Esophagus squamous epithelium (tissue), 4 donors: ENCODE measurements around the gene NOXA1.

Experiments
- POLR2A ChIP-seq, 4 donors: fragments of 450-650 bp; IDR thresholded peaks; one replicate each; pipeline ENCODE4 v1.6.1; 2017; ENCODE audit warnings: antibody characterized with exemption in 4 of 4, mild to moderate bottlenecking in 4 of 4, moderate library complexity in 3 of 4
- TF ChIP-seq, protein P1 (sequence below), 6 experiments: fragments of 450-650 bp in 4 of 6; fragments of 200-600 bp in 2 of 6; sonication (generic) in 2 of 6; IDR thresholded peaks; one replicate each; pipeline ENCODE4 v1.5.1; 2016 to 2019; ENCODE audit warnings: antibody characterized with exemption in 6 of 6, mild to moderate bottlenecking in 4 of 6, moderate library complexity in 4 of 6

DNA sequence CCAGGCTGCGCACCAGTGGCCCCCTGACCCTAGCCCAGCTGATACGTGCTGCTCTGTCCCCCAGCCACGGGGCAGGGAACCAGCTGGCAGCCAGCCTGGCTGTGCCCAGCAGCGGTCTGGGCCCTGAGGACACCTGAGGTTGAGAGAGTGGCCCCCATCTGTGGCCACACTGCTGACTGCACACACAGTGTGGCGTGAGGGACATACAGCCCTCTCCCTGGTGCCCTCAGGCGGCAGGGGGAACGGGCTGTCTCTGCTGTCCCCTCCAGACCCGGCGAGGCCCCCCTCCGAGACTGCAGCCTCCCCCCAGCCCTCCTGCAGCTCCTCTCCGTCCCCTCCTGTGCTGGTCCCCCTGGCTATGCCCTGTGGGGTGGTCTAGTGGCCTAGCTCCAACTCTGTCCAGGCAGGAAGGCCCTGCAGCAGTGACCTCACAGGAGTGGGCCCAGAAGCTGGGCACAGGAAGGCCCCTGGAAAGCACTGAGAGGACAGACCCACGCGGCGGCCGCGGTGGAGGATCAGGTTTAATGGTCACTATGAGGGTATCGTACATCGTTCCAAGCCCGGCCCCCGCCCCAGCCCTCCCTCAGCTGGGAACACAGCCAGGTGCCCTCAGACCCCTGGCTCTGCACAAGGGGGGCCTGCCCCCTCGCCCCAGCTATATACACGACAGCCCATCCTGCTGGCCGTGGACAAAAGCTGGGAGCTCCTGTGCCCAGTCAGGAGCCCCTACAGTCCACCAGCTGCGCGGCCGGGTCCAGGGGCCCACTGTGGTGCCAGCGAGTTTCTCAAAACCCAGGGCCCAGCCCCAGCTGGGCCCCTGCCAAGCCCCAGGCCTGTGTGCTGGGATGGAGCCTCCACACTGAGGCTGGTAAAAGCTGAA lies 24.8 kb downstream of the NOXA1 start:
- TF ChIP-seq, protein P1, sequence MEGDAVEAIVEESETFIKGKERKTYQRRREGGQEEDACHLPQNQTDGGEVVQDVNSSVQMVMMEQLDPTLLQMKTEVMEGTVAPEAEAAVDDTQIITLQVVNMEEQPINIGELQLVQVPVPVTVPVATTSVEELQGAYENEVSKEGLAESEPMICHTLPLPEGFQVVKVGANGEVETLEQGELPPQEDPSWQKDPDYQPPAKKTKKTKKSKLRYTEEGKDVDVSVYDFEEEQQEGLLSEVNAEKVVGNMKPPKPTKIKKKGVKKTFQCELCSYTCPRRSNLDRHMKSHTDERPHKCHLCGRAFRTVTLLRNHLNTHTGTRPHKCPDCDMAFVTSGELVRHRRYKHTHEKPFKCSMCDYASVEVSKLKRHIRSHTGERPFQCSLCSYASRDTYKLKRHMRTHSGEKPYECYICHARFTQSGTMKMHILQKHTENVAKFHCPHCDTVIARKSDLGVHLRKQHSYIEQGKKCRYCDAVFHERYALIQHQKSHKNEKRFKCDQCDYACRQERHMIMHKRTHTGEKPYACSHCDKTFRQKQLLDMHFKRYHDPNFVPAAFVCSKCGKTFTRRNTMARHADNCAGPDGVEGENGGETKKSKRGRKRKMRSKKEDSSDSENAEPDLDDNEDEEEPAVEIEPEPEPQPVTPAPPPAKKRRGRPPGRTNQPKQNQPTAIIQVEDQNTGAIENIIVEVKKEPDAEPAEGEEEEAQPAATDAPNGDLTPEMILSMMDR (IDR thresholded peaks at IDR 0.05): no peak
- TF ChIP-seq POLR2A (IDR thresholded peaks at IDR 0.05): no peak
